Measurements from ENCODE around the gene KRTAP10-10.

Gene KRTAP10-10

GRCh38 chr21:44664691-44665090 is 27.5 kb downstream of the KRTAP10-10 start:
- TF ChIP-seq SPI1 (IDR thresholded peaks at IDR 0.05; ENCODE audit: low read depth, low read length) (no peak), TAF1 (IDR thresholded peaks at IDR 0.05; ENCODE audit: low read depth, low read length) (no peak), POU2F2 (IDR thresholded peaks at IDR 0.05; ENCODE audit: low read depth, low read length) (no peak), POLR2AphosphoS5 (IDR thresholded peaks at IDR 0.05; ENCODE audit: low read depth, low read length) (no peak), PAX5 (IDR thresholded peaks at IDR 0.05; ENCODE audit: insufficient read depth, low read length, severe bottlenecking) (no peak), POLR2A (IDR thresholded peaks at IDR 0.05; ENCODE audit: low read depth, low read length) (no peak)
- FAIRE-seq = no peak
- no peak for DNase-seq (ENCODE audit: insufficient read length, low spot score)

GRCh38 chr21:44666401-44667320 is 29.5 kb downstream of the KRTAP10-10 start, which contains the start of gene KRTAP12-2:
Gene KRTAP12-2 (minus strand): TSS chr21:44666927. CDS start chr21:44666886, 41 bp downstream.
- FAIRE-seq (no peak), DNase-seq (ENCODE audit: insufficient read length, low spot score) (no peak)
- TF ChIP-seq SPI1 (IDR thresholded peaks at IDR 0.05; ENCODE audit: low read depth, low read length) = no peak
- no peak for TF ChIP-seq POLR2A (IDR thresholded peaks at IDR 0.05; ENCODE audit: low read depth, low read length)

- DNase-seq (ENCODE audit: insufficient read length, low spot score) (no peak), FAIRE-seq (no peak)
- no peak for TF ChIP-seq SPI1 (IDR thresholded peaks at IDR 0.05; ENCODE audit: low read depth, low read length)
- TF ChIP-seq POLR2A (IDR thresholded peaks at IDR 0.05; ENCODE audit: low read depth, low read length) = no peak
- no peak for TF ChIP-seq POLR2AphosphoS5 (IDR thresholded peaks at IDR 0.05; ENCODE audit: low read depth, low read length)
- no peak for TF ChIP-seq TAF1 (IDR thresholded peaks at IDR 0.05; ENCODE audit: low read depth, low read length)
- no peak for TF ChIP-seq POU2F2 (IDR thresholded peaks at IDR 0.05; ENCODE audit: low read depth, low read length)
- no peak for TF ChIP-seq PAX5 (IDR thresholded peaks at IDR 0.05; ENCODE audit: insufficient read depth, low read length, severe bottlenecking)
These were observed 30.5 kb downstream of the KRTAP10-10 start for GRCh38 chr21:44667612-44668011.

DNA sequence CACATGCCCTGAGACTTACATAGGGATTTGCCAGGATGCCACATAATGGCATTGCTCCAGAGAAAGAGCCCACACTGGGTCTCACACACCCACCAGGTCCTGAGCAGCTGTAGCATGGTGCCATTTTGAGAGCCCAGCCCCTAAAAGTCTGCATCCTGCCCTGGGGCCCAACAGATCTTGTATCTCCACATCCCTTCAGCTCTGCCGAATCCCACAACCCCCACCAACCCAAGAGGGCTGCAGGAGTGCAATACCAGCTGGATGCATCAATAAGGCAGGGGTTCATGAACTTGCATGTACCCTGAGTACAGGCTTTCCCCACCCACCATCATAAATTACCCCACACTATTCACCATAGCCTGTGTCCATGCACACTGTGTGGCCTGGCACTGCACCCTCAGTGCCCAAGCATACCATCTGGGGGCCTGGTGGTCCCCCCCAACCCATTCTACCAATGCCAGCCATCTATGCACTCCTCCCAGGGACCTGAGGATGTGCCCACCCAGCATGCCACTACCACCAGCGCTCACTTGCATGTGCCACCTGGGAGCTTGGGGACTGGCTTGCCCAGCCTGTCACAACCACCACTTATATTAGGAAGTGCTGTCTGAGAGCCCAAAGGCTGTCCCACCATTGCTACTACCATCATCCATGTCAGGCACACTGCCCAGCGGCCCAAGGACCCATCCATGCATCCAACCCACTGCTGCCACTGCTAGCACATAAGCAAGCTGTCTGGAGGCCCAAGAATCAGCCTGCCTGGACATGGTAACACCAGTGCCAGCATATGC is 33.7 kb downstream of the KRTAP10-10 start:
- TF ChIP-seq POU2F2 (IDR thresholded peaks at IDR 0.05; ENCODE audit: low read depth, low read length) (no peak), TAF1 (IDR thresholded peaks at IDR 0.05; ENCODE audit: low read depth, low read length) (no peak), SPI1 (IDR thresholded peaks at IDR 0.05; ENCODE audit: low read depth, low read length) (no peak), POLR2AphosphoS5 (IDR thresholded peaks at IDR 0.05; ENCODE audit: low read depth, low read length) (no peak), PAX5 (IDR thresholded peaks at IDR 0.05; ENCODE audit: insufficient read depth, low read length, severe bottlenecking) (no peak), POLR2A (IDR thresholded peaks at IDR 0.05; ENCODE audit: low read depth, low read length) (no peak)
- DNase-seq (ENCODE audit: insufficient read length, low spot score) (no peak), FAIRE-seq (no peak)

DNA sequence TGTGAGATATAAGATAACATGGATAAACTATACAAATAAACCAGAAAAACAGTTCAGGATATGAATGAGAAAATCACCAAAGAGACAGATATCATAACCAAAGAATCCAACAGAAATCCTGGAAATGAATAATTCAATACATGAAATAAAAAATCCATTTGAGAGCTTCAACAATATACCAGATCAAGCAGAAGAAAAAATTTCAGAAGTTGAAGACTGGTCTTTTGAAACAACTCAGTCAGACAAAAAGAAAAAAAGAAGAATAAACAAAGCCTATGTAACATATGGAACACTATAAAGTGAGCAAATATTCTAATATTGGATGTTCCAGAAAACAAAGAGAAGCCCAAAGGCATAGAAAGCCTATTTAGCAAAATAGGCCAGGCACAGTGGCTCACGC is 34.8 kb downstream of the KRTAP10-10 start:
- TF ChIP-seq PAX5 (IDR thresholded peaks at IDR 0.05; ENCODE audit: insufficient read depth, low read length, severe bottlenecking) = no peak
- TF ChIP-seq TAF1 (IDR thresholded peaks at IDR 0.05; ENCODE audit: low read depth, low read length) = no peak
- TF ChIP-seq POLR2A (IDR thresholded peaks at IDR 0.05; ENCODE audit: low read depth, low read length) = no peak
- FAIRE-seq (no peak), DNase-seq (ENCODE audit: insufficient read length, low spot score) (no peak)

DNA sequence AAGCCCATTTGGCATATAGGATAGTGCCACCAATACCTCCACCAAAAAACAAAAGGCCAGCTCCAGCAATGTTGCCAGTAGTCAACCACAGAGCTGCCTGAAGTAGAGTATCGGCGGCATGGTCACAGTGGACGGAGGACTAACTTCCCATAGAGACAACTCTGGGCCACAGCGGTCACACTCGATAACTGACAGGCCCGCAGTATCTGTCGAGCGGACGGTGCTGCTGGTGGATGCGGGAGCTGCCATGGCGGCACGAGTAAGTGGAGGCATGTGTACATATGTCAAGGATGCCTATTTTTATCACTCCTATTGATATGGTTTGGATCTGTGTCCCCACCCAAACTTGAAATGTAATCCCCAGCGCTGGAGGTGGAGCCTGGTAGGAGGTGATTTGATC is 40.7 kb downstream of the KRTAP10-10 start:
- FAIRE-seq (no peak), DNase-seq (ENCODE audit: insufficient read length, low spot score) (no peak)
- TF ChIP-seq POLR2A (IDR thresholded peaks at IDR 0.05; ENCODE audit: low read depth, low read length) = no peak
- TF ChIP-seq SPI1 (IDR thresholded peaks at IDR 0.05; ENCODE audit: low read depth, low read length) = no peak
- TF ChIP-seq PAX5 (IDR thresholded peaks at IDR 0.05; ENCODE audit: insufficient read depth, low read length, severe bottlenecking) = no peak
- TF ChIP-seq POLR2AphosphoS5 (IDR thresholded peaks at IDR 0.05; ENCODE audit: low read depth, low read length) = no peak
- TF ChIP-seq TAF1 (IDR thresholded peaks at IDR 0.05; ENCODE audit: low read depth, low read length) = no peak
- no peak for TF ChIP-seq POU2F2 (IDR thresholded peaks at IDR 0.05; ENCODE audit: low read depth, low read length)

GRCh38 chr21:44681152-44681551 is 44.0 kb downstream of the KRTAP10-10 start:
- TF ChIP-seq TAF1 (IDR thresholded peaks at IDR 0.05; ENCODE audit: low read depth, low read length) = no peak
- FAIRE-seq (no peak), DNase-seq (ENCODE audit: insufficient read length, low spot score) (no peak)

GRCh38 chr21:44681861-44682579 is 44.9 kb downstream of the KRTAP10-10 start, which contains the start of gene KRTAP12-1:
Gene KRTAP12-1 (minus strand): TSS chr21:44682163. CDS start chr21:44682123, 40 bp downstream.
- no peak for TF ChIP-seq POLR2A (IDR thresholded peaks at IDR 0.05; ENCODE audit: low read depth, low read length)
- no peak for TF ChIP-seq TAF1 (IDR thresholded peaks at IDR 0.05; ENCODE audit: low read depth, low read length)
- no peak for TF ChIP-seq SPI1 (IDR thresholded peaks at IDR 0.05; ENCODE audit: low read depth, low read length)
- TF ChIP-seq POLR2AphosphoS5 (IDR thresholded peaks at IDR 0.05; ENCODE audit: low read depth, low read length) = no peak
- TF ChIP-seq POU2F2 (IDR thresholded peaks at IDR 0.05; ENCODE audit: low read depth, low read length) = no peak
- no peak for TF ChIP-seq PAX5 (IDR thresholded peaks at IDR 0.05; ENCODE audit: insufficient read depth, low read length, severe bottlenecking)
- DNase-seq (ENCODE audit: insufficient read length, low spot score) (no peak), FAIRE-seq (no peak)

DNA sequence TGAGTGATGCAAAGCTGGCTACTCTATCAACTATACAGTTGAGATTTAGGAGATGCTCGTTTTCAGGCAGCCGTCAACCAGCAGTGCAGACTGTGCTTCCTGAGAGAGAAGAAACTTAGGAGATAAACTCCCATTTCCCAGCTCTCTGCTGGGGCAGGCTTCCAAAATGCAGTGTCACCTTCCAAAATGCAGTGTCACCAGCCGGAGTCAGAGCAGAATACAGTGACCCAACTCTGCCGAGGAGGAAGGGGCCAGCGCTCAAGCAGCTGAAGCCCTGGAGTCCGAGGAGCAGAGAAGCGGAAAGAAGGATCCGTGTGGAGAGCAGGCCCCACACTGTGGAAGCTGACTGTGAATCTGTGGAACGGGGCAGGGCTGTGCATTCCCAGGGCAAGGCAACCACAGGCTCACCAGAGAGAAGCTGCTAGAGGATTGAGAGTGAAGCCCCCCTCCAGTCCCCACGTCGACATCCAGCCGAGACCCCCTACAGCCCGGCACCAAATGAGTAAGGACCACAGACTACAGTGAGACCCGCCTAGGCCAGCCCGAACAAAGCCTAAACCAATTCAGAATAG is 45.5 kb downstream of the KRTAP10-10 start:
- no peak for FAIRE-seq
- TF ChIP-seq POU2F2 (IDR thresholded peaks at IDR 0.05; ENCODE audit: low read depth, low read length) (no peak), PAX5 (IDR thresholded peaks at IDR 0.05; ENCODE audit: insufficient read depth, low read length, severe bottlenecking) (no peak), POLR2A (IDR thresholded peaks at IDR 0.05; ENCODE audit: low read depth, low read length) (no peak), SPI1 (IDR thresholded peaks at IDR 0.05; ENCODE audit: low read depth, low read length) (no peak), TAF1 (IDR thresholded peaks at IDR 0.05; ENCODE audit: low read depth, low read length) (no peak), POLR2AphosphoS5 (IDR thresholded peaks at IDR 0.05; ENCODE audit: low read depth, low read length) (no peak)
- no peak for DNase-seq (ENCODE audit: insufficient read length, low spot score)
